ENCODE measurements around the gene POPDC3. TPM values are rescaled to one million over a fixed set of nuclear protein-coding genes. Genes with fewer than 3 reads are reported as not detected.

Gene POPDC3
- total RNA-seq, 4 donors from 2014 or later, result not detected

DNA sequence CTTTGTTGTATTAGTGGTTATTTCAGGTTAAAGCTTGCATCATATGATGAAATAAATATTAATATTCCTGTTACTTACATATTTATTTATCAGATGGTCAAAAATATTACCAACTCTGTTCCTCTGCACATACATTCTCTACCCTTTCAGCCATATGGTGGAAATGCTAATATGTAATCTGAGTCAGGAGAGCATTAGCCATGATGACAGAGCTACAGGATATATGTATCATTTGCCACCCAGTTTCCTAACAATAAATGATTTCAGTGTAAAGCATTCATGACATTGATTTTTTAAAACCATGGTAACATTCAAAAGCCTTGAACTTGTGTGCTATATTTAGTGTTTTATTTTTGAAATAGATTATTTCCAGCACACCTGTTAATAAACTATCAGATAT is 16.6 kb downstream of the POPDC3 start:
- no peak overlapping the region for H3K27ac ChIP-seq
- no peaks in the 10 kb centered on the region for H3K4me1 ChIP-seq
- H3K9me3 ChIP-seq, result no peaks in the 10 kb centered on the region
- no peaks in the 10 kb centered on the region for H3K36me3 ChIP-seq
- no peak for DNase-seq
- no peak for TF ChIP-seq POLR2A (IDR thresholded peaks at IDR 0.05)
- no peak overlapping the region for H3K4me3 ChIP-seq
- no peaks in the 10 kb centered on the region for H3K27me3 ChIP-seq

DNA sequence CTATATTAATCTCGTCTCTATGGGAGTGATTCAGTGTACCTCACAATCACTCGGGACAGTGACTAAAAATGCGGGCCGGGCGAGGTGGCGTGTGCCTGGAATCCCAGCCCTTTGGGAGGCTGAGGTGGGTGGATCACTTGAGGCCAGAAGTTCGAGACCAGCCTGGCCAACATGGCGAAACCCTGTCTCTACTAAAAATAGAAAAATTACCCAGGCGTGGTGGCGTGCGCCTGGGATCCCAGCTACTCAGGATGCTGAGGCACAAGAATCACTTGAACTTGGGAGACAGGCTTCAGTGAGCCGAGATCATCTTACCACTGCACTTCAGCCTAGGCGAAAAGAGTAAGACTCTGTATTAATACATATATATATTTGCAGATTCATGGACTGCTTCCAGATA is 17.4 kb downstream of the POPDC3 start:
- Histone ChIP-seq H3K4me3 (no peak overlapping the region), H3K27me3 (no peaks in the 10 kb centered on the region), H3K27ac (no peak overlapping the region), H3K4me1 (no peaks in the 10 kb centered on the region), H3K36me3 (no peaks in the 10 kb centered on the region), H3K9me3 (no peaks in the 10 kb centered on the region)
- no peak for DNase-seq
- no peak for TF ChIP-seq POLR2A (IDR thresholded peaks at IDR 0.05)
- TF ChIP-seq, protein P1, sequence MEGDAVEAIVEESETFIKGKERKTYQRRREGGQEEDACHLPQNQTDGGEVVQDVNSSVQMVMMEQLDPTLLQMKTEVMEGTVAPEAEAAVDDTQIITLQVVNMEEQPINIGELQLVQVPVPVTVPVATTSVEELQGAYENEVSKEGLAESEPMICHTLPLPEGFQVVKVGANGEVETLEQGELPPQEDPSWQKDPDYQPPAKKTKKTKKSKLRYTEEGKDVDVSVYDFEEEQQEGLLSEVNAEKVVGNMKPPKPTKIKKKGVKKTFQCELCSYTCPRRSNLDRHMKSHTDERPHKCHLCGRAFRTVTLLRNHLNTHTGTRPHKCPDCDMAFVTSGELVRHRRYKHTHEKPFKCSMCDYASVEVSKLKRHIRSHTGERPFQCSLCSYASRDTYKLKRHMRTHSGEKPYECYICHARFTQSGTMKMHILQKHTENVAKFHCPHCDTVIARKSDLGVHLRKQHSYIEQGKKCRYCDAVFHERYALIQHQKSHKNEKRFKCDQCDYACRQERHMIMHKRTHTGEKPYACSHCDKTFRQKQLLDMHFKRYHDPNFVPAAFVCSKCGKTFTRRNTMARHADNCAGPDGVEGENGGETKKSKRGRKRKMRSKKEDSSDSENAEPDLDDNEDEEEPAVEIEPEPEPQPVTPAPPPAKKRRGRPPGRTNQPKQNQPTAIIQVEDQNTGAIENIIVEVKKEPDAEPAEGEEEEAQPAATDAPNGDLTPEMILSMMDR (IDR thresholded peaks at IDR 0.05), result no peak

DNA sequence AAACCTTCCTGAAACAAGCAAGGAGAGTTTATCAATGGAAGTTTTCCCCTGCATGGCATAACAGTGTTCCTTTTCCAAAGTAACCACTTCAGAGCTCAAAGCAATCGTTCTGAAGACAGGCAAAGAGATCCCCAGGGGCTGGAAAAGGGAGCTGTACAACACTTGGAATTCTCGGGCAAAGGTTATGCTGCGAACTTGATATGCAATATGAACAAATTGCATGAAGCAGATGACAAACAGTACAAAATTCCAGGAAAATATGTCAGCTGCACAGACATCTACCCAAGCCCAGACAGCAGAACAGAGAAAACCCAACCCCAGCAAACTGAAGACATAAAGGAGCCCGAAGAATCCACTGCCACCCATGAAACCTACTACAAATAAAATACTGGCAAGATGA is 18.4 kb downstream of the POPDC3 start:
- no peak overlapping the region for H3K27ac ChIP-seq
- H3K4me1 ChIP-seq, result no peaks in the 10 kb centered on the region
- H3K4me3 ChIP-seq, result no peak overlapping the region
- H3K36me3 ChIP-seq, result no peaks in the 10 kb centered on the region
- DNase-seq, result no peak
- H3K27me3 ChIP-seq, result no peaks in the 10 kb centered on the region
- H3K9me3 ChIP-seq, result no peaks in the 10 kb centered on the region
- no peak for TF ChIP-seq POLR2A (IDR thresholded peaks at IDR 0.05)
- TF ChIP-seq, protein P1 (IDR thresholded peaks at IDR 0.05), result no peak

DNA sequence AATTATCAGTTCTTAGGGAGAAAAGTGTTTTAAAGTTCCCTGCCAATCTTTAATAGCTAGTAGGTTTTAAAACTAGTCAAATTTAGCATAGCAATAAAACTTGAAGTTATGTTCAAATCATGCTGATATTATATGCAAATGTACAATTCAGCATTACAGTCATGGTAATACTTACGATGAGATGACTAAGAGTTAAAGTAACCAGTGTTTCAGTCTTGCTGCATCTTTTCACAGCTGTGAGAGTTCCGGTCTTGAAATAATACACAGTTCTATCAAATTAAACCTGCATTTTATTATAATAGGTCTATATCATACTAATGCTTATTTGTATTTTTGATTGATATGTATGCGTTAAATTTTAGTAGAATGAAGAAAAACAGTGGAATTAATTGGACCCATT is 26.1 kb downstream of the POPDC3 start:
- TF ChIP-seq, protein P1 (IDR thresholded peaks at IDR 0.05), result no peak
- no peak for TF ChIP-seq POLR2A (IDR thresholded peaks at IDR 0.05)
- DNase-seq, result no peak
- Histone ChIP-seq H3K4me1 (no peaks in the 10 kb centered on the region), H3K9me3 (no peaks in the 10 kb centered on the region), H3K36me3 (no peaks in the 10 kb centered on the region), H3K4me3 (no peak overlapping the region), H3K27ac (no peak overlapping the region), H3K27me3 (no peaks in the 10 kb centered on the region)

DNA sequence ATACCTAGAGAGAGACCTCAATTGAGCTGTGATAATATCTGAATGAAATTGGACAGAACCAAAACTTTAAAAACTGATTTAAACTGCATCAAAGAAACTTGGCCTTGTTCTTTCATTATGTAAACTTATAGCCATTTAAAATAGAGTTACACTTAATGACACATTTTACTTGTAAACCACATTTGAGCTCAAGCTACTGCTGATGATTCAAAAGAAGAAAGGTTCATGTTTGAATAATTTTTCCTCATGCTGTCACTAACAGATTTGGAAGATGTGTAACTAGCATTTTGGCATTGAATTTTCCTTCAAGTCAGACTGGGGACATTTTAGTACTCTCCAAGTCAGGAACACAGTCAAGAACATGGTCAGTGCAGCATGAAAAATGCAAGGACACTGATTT is 26.9 kb downstream of the POPDC3 start:
- DNase-seq, result no peak
- H3K27ac ChIP-seq, result no peak overlapping the region
- no peaks in the 10 kb centered on the region for H3K4me1 ChIP-seq
- no peaks in the 10 kb centered on the region for H3K9me3 ChIP-seq
- no peaks in the 10 kb centered on the region for H3K27me3 ChIP-seq
- H3K4me3 ChIP-seq, result no peak overlapping the region
- TF ChIP-seq, protein P1 (IDR thresholded peaks at IDR 0.05), result no peak
- TF ChIP-seq POLR2A (IDR thresholded peaks at IDR 0.05), result no peak
- no peaks in the 10 kb centered on the region for H3K36me3 ChIP-seq

DNA sequence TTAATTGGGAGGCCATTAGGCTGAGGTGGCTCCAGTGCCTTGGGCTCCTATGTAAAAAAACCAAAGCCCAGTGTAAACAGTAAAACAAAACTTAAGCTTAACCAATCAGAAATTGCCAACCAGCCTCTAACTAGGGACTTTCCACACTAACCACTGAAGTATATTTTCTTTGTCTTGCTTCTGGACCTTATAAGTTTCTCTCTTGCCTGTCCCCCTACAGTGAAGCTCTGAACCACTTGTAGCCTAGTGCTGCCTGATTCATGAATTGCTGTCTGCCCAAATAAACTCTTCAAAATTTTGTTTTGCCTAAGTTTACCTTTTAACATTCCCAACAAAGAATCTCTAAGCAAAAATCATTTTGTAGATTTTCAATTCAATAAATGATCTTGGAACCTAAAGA is 28.2 kb downstream of the POPDC3 start:
- DNase-seq, result no peak
- no peak overlapping the region for H3K27ac ChIP-seq
- no peaks in the 10 kb centered on the region for H3K36me3 ChIP-seq
- H3K4me1 ChIP-seq, result no peaks in the 10 kb centered on the region
- TF ChIP-seq, protein P1 (IDR thresholded peaks at IDR 0.05), result no peak
- TF ChIP-seq POLR2A (IDR thresholded peaks at IDR 0.05), result no peak
- no peaks in the 10 kb centered on the region for H3K9me3 ChIP-seq
- H3K27me3 ChIP-seq, result no peaks in the 10 kb centered on the region
- H3K4me3 ChIP-seq, result no peak overlapping the region
